ENCODE data around the gene DEGS2. TPM values are rescaled to one million over a fixed set of nuclear protein-coding genes. Genes with fewer than 3 reads are reported as not detected.

Gene DEGS2
- total and polyA plus RNA-seq, 2 of the 13 experiments (the other 11 are each of a cell fraction or from before 2014, with no cell fraction given): 0.09 TPM

GRCh38 chr14:100192672-100193416 lies 33.4 kb upstream of the DEGS2 start (continued):
- TF ChIP-seq JUND (CRISPR knock-in tag; IDR thresholded peaks at IDR 0.05) (no peak; the same call in 1 of the 2 replicates), MYC (CRISPR knock-in tag; IDR thresholded peaks at IDR 0.05; ENCODE audit: borderline replicate concordance) (peak; percentile 89), ZBTB3 (CRISPR knock-in tag; IDR thresholded peaks at IDR 0.05; ENCODE audit: borderline replicate concordance, low read depth) (peak; percentile 61; the same call in 1 of the 2 replicates), NBN (conservative IDR thresholded peaks at IDR 0.05) (no peak), MATR3 (CRISPR knock-in tag; IDR thresholded peaks at IDR 0.05) (no peak), ZNF891 (CRISPR knock-in tag; IDR thresholded peaks at IDR 0.05) (no peak), TBL1XR1 (IDR thresholded peaks at IDR 0.05; ENCODE audit: borderline replicate concordance, low read length, partially characterized antibody) (no peak), ZNF230 (CRISPR knock-in tag; IDR thresholded peaks at IDR 0.05) (peak; percentile 56; the same call in 1 of the 2 replicates), SNAI1 (CRISPR knock-in tag; IDR thresholded peaks at IDR 0.05; ENCODE audit: borderline replicate concordance) (no peak; the same call in 1 of the 2 replicates), IRF9 (CRISPR knock-in tag; IDR thresholded peaks at IDR 0.05; ENCODE audit: borderline replicate concordance) (peak; percentile 23; the same call in 1 of the 2 replicates), ZNF256 (CRISPR knock-in tag; conservative IDR thresholded peaks at IDR 0.05) (0 out of 2 replicates have a peak, but pooled peaks have one; percentile 25), MXI1 (IDR thresholded peaks at IDR 0.05; ENCODE audit: borderline replicate concordance, low read depth, low read length) (0 out of 3 replicates have a peak, but pooled peaks have one; percentile 18), ZNF280B (CRISPR knock-in tag; IDR thresholded peaks at IDR 0.05; ENCODE audit: borderline replicate concordance) (no peak), FOXP4 (CRISPR knock-in tag; IDR thresholded peaks at IDR 0.05) (peak; percentile 68), ZNF496 (CRISPR knock-in tag; IDR thresholded peaks at IDR 0.05; ENCODE audit: insufficient replicate concordance) (no peak), EHMT2 (IDR thresholded peaks at IDR 0.05; ENCODE audit: borderline replicate concordance, low read depth, low read length) (no peak), MED8 (CRISPR knock-in tag; IDR thresholded peaks at IDR 0.05; ENCODE audit: insufficient replicate concordance) (peak; percentile 28), HINFP (CRISPR knock-in tag; IDR thresholded peaks at IDR 0.05; ENCODE audit: low read depth) (peak; percentile 15; the same call in 1 of the 2 replicates), ZNF557 (CRISPR knock-in tag; IDR thresholded peaks at IDR 0.05) (0 out of 2 replicates have a peak, but pooled peaks have one; percentile 21), SKIL (CRISPR knock-in tag; IDR thresholded peaks at IDR 0.05; ENCODE audit: borderline replicate concordance) (peak; percentile 16; the same call in 1 of the 2 replicates)

Data from HepG2 (cell line).